Measurements from ENCODE around the gene ZNF497. TPM values are rescaled to one million over a fixed set of nuclear protein-coding genes. Genes with fewer than 3 reads are reported as not detected.

ZNF497 gene
- total and polyA plus RNA-seq, 8 donors: 0.76 to 4.4 (median 3.1) TPM

DNA sequence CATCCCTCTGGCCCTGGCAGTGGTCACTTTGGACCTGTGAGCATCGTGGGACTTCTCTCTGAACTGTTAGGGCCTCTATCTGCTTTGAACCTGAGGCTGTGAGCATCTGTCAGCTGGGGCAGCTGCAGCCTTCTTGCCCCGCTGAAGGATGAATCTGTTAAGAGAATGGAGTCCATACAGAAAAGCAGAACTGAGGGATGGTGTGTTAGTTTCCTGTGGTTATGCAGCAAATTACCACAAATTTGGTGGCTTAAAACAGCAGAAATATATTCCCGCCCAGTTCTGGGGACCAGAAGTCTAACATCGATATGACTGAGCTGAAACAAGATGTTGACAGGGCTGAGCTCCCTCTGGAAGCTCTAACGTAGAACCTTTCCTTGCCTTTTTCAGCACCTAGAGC is 1.6 kb upstream of the ZNF497 start:
- TF ChIP-seq, protein P1, sequence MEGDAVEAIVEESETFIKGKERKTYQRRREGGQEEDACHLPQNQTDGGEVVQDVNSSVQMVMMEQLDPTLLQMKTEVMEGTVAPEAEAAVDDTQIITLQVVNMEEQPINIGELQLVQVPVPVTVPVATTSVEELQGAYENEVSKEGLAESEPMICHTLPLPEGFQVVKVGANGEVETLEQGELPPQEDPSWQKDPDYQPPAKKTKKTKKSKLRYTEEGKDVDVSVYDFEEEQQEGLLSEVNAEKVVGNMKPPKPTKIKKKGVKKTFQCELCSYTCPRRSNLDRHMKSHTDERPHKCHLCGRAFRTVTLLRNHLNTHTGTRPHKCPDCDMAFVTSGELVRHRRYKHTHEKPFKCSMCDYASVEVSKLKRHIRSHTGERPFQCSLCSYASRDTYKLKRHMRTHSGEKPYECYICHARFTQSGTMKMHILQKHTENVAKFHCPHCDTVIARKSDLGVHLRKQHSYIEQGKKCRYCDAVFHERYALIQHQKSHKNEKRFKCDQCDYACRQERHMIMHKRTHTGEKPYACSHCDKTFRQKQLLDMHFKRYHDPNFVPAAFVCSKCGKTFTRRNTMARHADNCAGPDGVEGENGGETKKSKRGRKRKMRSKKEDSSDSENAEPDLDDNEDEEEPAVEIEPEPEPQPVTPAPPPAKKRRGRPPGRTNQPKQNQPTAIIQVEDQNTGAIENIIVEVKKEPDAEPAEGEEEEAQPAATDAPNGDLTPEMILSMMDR (IDR thresholded peaks at IDR 0.05): no peak
- no peaks in the 10 kb centered on the region for H3K36me3 ChIP-seq
- ATAC-seq (no peak), DNase-seq (no peak)
- H3K4me3 ChIP-seq: no peak overlapping the region
- intact Hi-C loops (cut with DNase I): no loop called here
- peaks cover 4 to 19% of the 10 kb centered on the region in 2 donors for H3K4me1 ChIP-seq
- H3K27ac ChIP-seq: no peak overlapping the region
- no peaks in the 10 kb centered on the region for H3K9me3 ChIP-seq
- H3K27me3 ChIP-seq: no peaks in the 10 kb centered on the region

DNA sequence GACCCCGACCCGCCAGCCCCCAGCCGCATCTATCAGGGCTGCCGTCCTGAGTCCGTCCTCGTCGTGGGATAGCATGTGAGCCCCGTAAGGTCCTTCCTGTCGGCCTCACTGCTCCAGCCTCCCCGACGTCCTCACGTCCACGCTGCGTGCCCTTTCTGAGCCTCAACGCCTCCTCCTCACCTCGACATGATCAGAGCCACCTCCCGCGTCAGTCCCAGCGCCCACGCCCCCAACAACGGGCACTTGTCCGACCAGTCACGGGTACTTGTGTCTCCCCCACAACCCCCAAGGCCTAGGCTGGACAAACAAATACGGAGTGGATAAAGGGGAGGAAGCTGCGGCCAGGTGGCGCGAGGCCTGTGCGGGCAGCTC is 665 bp downstream of the ZNF497 start:
- peak; percentile 23 for ATAC-seq
- intact Hi-C loops (cut with DNase I): no loop called here
- Histone ChIP-seq H3K4me3 (peak overlapping the region; percentile 70 to 72), H3K9me3 (no peaks in the 10 kb centered on the region), H3K27ac (peak overlapping the region; percentile 93 to 94), H3K27me3 (peaks cover 6 to 11% of the 10 kb centered on the region in 2 donors), H3K4me1 (peaks cover 4 to 25% of the 10 kb centered on the region in 2 donors), H3K36me3 (no peaks in the 10 kb centered on the region)
- TF ChIP-seq, protein P1 (IDR thresholded peaks at IDR 0.05): no peak
- peak in 3 of 4 donors; percentile 55 to 84 (median 56) for DNase-seq

DNA sequence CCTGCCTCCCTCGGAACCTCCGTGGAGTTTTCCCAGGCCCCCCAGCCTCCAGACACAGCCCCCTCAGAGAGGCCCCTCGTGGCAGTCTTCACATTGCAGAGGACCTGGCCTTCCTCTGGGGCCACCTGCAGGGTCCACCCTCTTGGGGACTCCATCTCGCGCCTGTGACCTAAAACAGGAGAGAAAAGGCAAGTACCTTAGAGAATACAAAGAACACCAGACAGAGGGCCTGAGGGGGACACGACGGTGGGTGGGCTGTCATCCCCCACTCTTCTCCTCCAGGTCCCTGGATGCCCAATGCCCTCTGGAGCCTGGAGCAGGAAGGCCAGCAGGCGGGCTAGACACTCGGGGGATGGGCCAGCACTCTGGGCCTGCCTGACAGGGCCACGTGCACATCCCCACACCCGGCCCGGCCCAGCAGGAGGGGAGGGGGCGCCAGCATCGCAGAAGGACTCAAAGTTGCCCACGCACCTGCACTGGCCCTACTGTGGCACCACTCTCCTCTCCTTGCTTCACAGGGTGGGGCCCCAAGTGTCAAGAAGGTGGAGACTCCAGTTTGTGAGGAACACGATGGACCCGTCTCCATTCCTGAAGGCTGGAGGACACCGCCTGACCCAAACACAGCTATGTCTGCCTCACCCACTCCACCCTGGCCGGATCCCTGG is 4.9 kb downstream of the ZNF497 start:
- intact Hi-C loops (cut with DNase I): no loop called here
- peak in 1 of 4 donors; percentile 81 for DNase-seq

DNA sequence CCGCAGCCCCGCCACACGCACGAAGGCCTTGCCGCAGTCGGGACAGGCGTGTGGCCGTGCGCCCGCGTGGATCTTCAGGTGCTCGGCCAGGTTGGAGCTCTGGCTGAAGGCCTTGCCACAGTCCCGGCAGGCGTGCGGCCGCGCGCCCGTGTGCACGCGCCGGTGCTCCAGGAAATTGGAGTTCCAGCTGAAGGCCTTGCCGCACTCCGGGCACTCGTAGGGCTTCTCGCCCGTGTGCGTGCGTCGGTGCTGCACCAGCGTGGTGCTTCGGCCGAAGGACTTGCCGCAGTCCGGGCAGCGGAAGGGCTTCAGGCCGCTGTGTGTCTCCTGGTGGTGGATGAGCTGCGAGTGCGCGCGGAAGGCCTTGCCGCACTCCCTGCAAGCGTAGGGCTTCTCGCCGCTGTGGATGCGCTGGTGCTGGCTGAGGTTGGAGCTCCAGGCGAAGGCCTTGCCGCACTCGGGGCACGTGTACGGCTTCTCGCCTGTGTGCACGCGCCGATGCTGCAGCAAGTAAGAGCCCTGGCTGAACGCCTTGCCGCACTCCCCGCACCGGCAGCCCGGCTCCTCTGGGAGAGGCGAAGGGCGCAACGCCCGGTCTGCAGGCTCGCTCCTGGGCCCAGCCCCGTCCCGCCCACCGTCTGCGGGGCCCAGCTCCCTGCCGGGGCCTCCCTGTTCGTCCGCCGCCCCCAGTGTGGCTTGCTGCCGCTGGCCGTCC is 5.6 kb downstream of the ZNF497 start:
- ATAC-seq: no peak
- Histone ChIP-seq H3K27me3 (peaks cover 21 to 59% of the 10 kb centered on the region in 2 donors), H3K27ac (no peak overlapping the region), H3K9me3 (no peaks in the 10 kb centered on the region), H3K4me3 (peak overlapping the region; percentile 19 to 23), H3K36me3 (no peaks in the 10 kb centered on the region), H3K4me1 (peaks cover 4 to 21% of the 10 kb centered on the region in 2 donors)
- TF ChIP-seq, protein P1 (IDR thresholded peaks at IDR 0.05): no peak
- intact Hi-C loops (cut with DNase I): no loop called here
- peak in 1 of 4 donors; percentile 73 for DNase-seq

More for the DNA sequence above, 4.9 kb downstream of the ZNF497 start:
- no peaks in the 10 kb centered on the region for H3K9me3 ChIP-seq
- ATAC-seq: no peak
- no peak overlapping the region for H3K27ac ChIP-seq
- H3K27me3 ChIP-seq: peaks cover 21 to 52% of the 10 kb centered on the region in 2 donors
- TF ChIP-seq, protein P1 (IDR thresholded peaks at IDR 0.05): no peak
- no peaks in the 10 kb centered on the region for H3K36me3 ChIP-seq
- H3K4me3 ChIP-seq: no peak overlapping the region
- peaks cover 4 to 21% of the 10 kb centered on the region in 2 donors for H3K4me1 ChIP-seq
